Medulla oblongata (tissue), 1 donor: Measurements from ENCODE around the gene HNRNPA1L2.
"Not testable (repeated sequence)": the region's sequence is repeated elsewhere in the genome, so short reads cannot be mapped to it uniquely, and the experiment has no call there.

ENCODE experiments used
- DNase-seq: peaks from one replicate; pipeline ENCODE4 v3.0.0-alpha.2; 2015; ENCODE audit errors: extremely low spot score

The HNRNPA1L2 gene

DNA sequence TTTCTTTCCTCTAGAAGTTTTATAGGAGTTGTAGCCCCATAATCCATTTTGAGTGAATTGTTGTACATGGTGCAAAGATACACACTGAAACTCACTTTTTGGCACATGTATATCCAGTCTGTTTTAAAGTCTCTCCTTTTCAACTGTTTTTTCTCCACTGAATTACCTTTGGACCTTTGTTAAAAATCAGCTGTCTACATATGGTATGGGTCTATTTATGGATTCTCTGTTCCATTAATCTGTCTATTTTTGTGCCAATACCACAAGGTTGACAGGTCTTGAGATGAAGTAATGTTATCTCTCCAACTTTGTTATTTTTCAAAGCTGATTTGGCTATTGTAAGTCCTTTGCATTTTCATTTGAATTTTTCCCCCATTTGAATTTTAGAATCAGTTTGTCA, 4.7 kb downstream of the HNRNPA1L2 start:
- no peak for DNase-seq

DNA sequence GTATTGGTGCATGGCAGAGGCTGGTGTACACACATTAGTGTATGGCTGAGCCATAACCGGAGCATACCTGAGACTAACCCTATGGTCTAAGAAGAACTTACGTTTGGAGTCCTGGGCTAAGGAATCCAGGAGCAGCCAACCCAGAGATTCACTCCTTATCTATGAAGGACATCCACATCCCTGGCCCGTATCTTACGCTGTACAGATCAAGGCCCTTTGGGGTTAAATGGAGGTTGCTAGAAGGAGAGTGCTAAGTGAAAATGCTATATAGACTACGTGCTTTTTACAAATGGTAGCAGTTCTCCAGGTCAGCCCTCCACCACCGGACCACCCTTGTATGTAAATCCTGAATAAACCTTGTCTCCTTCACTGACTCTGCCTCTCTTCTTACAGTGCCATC, 8.5 kb downstream of the HNRNPA1L2 start:
- DNase-seq, result no peak

DNA sequence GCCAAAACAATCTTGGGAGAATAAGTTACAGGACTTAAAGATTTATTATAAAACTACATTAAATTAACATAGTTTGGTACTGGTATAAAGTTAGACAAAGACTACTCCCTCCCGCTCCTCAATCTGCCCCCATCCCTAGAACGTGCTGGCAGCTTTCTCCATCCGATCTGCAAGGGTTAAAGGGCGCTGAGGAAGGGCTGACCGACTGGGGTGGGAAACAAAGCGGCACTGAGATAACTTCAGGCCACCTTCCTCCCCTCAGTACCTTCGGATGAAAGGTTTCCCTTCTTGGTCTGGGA, 9.6 kb downstream of the HNRNPA1L2 start:
- DNase-seq, result no peak

DNA sequence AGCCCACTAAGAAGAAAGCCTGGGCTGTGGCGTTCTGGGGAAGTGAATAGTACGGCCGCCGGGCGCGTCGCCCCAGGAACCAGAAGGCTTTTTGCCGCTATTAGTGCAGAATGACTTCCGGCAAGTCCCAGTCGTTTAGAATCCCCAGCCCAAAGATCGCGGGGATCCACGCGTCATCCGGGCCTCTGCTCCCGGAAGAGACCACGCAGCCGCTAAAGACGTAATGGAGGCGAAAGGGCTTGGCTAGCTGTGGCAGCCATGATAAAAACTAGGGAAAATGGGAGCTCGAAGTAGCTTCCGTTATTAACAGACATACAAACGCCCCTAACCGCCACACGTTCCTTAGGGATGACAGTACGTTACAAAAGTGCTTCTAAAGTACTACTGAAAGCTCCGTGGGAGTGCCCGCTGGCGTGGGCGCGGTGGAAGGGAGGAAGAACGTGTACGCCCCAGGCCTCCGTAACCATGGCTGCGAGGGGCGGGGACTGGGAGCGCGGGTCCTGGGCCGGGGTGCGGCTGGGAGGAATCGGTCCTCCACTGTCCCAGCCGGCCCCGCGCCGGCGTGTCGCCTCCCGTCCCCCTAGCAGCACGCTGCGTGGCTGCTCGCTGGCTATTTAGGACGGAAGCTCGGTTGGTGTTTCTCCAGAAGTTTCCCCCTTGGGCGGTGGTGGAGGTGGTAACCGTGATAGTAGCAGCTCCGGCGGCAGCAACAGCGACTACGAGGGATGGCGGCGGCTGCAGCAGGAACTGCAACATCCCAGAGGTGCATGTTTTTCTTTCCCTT, 10.2 kb downstream of the HNRNPA1L2 start, which contains the start of gene SUGT1:
SUGT1 (plus strand) TSS at position 641 of the 784 bp plus-strand sequence; CDS start at position 726, 85 bp downstream.
- DNase-seq, result peak; percentile 98

DNA sequence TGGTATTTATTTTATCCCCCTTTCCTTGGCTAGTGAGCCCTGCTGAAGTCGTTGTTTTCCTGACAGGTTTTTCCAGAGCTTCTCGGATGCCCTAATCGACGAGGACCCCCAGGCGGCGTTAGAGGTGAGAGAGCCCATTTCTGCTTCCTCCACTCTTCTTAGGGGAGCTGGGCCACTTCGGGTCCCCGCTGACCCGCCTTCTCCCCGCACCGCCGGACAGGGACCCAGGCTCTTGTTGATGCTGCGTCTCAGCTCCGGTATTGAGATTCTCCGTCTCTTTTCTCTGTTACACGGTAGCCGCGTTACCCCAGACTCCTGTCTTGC, 10.7 kb downstream of the HNRNPA1L2 start:
- no peak for DNase-seq

DNA sequence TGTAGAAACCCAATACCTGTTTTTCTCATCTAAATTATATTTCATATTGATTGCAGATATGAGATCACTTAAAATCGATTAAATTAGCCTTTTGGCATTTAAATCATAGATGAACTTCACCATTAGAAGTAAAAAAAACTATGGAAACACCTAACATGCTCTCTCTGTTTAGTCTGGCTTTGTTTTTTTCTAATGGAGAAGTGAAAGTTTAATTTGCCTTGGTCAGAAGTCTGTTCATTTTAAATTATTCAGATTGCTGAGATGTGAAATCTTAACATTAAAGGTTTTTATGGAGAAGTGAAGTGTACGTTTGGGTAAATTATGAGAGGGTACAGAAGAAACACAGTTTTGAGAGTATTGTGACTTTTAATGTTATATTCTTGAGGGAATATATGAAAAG, 17.1 kb downstream of the HNRNPA1L2 start:
- DNase-seq, result no peak

DNA sequence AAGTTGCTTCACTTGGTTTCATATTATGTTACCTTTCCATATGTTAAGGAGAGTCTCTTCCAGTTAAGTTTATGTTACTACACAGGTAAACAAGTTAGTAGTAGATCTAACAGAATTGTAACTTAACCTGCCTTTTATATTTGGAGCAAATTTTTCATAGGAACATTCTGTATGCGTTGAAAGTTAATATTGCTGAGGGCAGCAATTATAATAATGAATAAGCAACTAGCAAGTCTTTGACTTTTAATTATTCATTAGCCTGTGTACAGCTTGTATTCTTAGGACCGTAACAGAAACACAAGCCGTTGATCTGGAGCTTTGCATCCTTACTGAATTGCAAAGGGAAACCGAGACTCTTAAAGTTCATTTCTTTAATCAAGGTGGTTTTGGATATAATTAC, 22.0 kb downstream of the HNRNPA1L2 start:
- DNase-seq, result no peak

DNA sequence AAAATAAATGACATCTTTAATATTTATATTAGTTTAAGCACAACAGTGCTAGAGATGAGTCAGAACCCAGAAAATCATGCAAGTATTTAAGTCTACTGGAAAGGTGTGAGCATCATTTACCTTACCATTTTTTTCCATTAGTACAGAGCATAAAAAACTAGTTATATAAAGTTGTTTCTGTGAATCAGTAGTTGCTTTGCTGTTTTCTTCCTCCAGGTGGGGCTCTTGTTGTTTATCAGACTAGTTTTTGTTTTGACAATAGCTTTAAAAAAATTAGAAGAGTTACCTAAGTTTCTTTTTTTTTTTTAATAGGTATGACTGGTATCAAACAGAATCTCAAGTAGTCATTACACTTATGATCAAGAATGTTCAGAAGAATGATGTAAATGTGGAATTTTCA, 23.1 kb downstream of the HNRNPA1L2 start:
- peak; percentile 37 for DNase-seq

DNA sequence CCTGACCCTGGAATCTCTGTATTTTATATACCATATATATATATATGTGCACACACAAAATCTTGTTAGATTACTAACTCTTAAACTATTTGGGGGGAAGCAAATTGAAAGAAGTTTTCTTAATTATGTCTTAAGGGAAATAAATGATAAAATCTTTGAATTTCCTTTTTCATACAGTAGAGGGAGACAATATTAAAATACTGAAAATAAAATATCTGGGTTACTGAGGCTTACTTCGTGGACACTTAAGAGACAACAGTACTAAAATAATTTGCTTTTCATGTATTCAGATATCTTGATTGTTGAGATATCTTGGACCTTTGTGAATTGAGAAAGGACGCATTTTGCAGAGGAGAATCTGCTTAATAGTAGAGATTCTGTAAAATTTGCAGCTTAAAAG, 27.4 kb downstream of the HNRNPA1L2 start:
- no peak for DNase-seq

DNA sequence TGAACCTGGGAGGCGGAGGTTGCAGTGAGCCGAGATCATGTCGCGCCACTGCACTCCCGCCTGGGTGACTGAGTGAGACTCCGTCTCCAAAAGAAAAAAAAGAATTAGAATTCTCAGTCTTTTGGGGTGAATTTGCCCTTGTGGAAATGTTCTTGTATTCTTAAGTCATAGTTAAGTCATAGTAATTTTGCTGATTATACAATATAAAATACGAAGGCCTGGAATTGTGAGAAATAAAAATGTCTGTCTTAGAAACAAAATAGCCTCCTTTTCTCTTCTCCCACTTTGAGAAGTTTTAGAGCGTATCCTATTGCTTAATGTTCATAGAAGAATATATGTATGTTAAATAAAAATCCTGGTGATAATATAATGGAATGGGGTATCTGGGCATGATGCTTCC, 28.5 kb downstream of the HNRNPA1L2 start:
- DNase-seq, result no peak

DNA sequence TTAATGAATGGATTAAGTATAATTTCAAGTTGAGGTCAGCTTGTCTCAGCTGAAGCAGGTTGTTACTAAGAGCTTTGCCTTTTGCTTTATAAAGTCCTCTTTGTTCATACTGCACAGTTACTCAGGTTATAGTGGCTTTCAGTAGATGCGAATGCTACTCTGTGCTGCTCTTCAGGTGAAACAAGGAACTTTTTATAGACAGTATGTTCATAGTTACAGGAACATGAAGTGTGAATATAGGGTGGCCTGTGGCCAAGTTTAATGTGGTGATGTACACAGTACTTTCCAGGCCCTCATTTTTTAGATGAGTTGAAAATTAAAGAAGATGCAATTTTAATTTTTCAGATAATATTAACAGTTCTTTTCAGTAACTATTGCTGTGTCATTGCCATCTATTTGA, 31.2 kb downstream of the HNRNPA1L2 start:
- no peak for DNase-seq

DNA sequence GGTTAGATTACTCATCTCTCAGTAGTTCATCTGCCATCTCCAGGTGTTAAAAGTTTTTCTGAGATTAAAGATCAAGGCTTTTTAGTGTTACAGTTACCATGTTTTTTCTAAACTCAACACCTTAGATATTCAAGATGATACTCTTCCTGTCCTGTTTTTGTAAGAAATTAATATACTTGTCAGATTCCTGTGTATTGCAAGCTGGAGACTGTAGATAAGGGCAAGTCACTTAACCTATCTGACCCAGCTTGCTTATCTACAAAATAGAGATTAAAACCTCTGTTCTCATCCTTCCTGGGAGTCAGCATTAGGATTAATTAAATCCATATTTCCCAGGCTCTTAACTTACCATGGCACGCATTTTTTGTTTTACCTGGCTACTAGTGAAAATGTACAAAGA, 35.6 kb downstream of the HNRNPA1L2 start:
- DNase-seq, result no peak

DNA sequence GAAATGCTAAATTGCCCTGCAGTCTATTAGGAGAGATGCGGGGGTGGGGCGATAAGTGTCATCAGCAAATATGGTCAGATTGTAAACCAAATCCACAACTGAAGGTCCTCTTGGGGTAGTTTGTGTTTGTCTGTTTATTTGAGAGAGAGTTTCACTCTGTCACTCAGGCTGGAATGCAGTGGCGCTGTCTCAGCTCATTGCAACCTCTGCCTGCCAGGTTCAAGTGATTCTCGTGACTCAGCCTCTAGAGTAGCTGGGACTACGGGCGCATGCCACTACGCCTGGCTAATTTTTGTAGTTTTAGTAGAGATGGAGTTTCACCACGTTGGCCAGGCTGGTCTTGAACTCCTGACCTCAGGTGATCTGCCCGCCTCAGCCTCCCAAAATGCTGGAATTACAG, 43.6 kb downstream of the HNRNPA1L2 start:
- DNase-seq, result not testable (repeated sequence)

DNA sequence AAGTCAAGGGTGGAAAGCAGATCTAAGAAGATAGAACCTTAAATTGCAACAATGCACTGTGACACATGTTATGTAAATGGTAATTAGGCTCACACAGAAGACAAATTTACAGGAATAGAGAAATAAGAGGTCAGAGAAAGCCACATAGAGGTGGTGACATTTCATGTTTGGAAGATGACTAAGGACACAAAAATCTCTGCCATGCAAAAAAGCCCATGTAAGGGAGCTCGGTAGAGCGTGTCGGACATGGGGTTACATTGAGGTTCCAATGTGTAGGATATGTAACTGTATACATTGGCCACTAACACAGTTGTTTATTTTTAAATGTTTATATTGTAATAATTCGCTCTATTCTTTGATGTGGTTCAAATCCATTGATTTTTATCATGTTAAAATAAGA, 44.1 kb downstream of the HNRNPA1L2 start:
- no peak for DNase-seq
